ENCODE measurements around the gene MEFV. TPM values are rescaled to one million over a fixed set of nuclear protein-coding genes. Genes with fewer than 3 reads are reported as not detected.

The MEFV gene
- total RNA-seq, 2 donors from 2014 or later = 3.5 to 6.1 TPM

DNA sequence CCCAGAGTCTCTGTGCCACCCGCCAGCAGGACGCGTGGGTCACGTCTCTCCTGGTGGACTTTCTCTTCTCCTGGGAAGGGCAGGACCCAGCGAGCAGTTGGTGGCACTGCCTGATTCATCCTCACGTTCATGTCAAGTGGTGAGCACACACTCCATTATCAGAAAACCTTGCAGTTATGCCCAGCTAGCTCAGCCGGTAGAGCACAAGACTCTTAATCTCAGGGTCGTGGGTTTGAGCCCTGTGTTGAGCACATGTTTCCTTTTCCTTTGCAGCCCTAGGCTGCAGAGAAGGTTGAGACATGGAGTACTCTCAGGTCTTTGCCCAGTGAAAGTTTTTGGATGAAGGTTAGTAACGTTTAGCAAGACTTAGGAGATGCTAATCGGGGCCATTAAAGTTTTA lies 60.5 kb downstream of the MEFV start:
- no peak for DNase-seq (ENCODE audit: low spot score)
- no peaks in the 10 kb centered on the region for H3K36me3 ChIP-seq
- H3K4me1 ChIP-seq (ENCODE audit: control insufficient read depth in 1 of 2, low read depth in 2 of 2) = no peaks in the 10 kb centered on the region
- no peaks in the 10 kb centered on the region for H3K9me3 ChIP-seq
- TF ChIP-seq, protein P1, sequence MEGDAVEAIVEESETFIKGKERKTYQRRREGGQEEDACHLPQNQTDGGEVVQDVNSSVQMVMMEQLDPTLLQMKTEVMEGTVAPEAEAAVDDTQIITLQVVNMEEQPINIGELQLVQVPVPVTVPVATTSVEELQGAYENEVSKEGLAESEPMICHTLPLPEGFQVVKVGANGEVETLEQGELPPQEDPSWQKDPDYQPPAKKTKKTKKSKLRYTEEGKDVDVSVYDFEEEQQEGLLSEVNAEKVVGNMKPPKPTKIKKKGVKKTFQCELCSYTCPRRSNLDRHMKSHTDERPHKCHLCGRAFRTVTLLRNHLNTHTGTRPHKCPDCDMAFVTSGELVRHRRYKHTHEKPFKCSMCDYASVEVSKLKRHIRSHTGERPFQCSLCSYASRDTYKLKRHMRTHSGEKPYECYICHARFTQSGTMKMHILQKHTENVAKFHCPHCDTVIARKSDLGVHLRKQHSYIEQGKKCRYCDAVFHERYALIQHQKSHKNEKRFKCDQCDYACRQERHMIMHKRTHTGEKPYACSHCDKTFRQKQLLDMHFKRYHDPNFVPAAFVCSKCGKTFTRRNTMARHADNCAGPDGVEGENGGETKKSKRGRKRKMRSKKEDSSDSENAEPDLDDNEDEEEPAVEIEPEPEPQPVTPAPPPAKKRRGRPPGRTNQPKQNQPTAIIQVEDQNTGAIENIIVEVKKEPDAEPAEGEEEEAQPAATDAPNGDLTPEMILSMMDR (IDR thresholded peaks at IDR 0.05) = no peak
- no peak for ATAC-seq (ENCODE audit: insufficient number of reproducible peaks, low FRiP score, low read depth)
- peaks cover 10% of the 10 kb centered on the region for H3K27me3 ChIP-seq (replicated peaks; ENCODE audit: insufficient read depth)
- H3K27ac ChIP-seq = no peak overlapping the region
- no peak overlapping the region for H3K4me3 ChIP-seq

DNA sequence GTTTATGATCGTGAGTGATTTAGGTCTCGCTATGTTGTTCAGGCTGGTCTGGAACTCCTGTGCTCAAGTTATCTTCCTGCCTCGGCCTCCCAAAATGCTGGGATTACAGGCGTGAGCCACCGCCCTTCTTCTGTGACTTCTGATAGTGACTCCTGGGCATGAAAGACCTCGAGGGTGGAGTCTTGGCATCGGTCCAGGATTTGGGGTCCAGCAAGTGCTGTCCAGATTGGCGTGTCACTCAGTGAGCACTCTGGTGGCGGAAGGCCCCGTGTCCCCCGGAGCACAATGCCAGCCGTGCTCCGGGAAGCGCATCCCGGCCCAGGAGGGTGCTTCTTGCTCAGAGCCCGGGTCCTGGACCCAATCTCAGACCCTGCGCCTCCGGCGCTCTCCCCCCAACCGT lies 61.6 kb downstream of the MEFV start:
- Histone ChIP-seq H3K4me1 (ENCODE audit: control insufficient read depth in 1 of 2, low read depth in 2 of 2) (no peaks in the 10 kb centered on the region), H3K27me3 (replicated peaks; ENCODE audit: insufficient read depth) (peaks cover 21% of the 10 kb centered on the region), H3K36me3 (no peaks in the 10 kb centered on the region), H3K27ac (no peak overlapping the region), H3K9me3 (no peaks in the 10 kb centered on the region), H3K4me3 (no peak overlapping the region)
- TF ChIP-seq, protein P1 (IDR thresholded peaks at IDR 0.05) = no peak
- ATAC-seq (ENCODE audit: insufficient number of reproducible peaks, low FRiP score, low read depth) (no peak), DNase-seq (ENCODE audit: low spot score) (no peak)

DNA sequence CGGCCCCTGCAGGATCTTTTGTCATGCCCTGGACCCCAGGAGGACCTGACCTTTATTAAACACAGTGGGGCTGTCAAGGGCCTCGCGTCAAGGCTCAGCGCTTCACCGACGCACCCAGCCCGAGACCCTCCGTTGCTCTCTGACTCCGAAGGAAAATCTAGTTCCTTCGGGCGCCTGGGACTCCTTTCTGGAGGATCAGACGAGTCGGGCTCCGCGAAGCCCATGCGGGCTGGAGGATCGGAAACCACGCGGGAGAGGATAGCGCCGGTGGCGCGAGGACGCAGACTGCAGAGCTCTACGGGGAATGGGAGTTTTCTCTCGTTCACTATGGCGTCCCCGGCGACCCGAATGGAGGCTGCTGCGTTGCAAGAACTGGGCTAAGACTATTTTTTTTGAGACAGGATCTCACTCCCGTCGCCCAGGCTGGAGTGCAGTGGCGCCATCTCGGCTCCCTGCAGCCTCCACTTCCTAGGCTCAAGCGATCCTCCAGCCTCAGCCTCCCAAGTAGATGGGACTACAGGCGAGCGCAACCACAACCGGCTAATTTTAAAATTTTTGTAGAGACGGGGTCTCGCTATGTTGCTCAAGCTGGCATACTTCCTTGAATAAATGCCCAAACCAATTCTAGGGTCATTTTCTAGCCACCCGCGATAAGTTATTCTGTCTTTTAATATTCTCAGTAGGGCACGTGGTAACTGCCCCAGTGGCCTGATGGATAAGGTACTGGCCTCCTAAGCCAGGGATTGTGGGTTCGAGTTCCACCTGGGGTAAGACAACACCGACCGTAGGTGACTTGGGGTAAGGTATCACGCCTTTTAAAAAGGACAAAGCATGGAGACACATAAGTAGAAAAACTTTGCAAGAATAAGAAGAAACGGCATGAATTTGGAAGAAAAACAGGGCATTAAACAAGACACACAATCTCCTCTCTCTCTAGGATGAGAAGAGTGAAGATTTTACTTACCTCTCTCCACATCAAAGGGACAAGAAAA lies 62.9 kb downstream of the MEFV start:
- peaks cover 31% of the 10 kb centered on the region for H3K27me3 ChIP-seq (replicated peaks; ENCODE audit: insufficient read depth)
- ATAC-seq (ENCODE audit: insufficient number of reproducible peaks, low FRiP score, low read depth) (no peak), DNase-seq (ENCODE audit: low spot score) (no peak)
- H3K9me3 ChIP-seq = no peaks in the 10 kb centered on the region
- H3K4me3 ChIP-seq = no peak overlapping the region
- no peaks in the 10 kb centered on the region for H3K36me3 ChIP-seq
- no peak overlapping the region for H3K27ac ChIP-seq
- peaks cover 7 to 11% of the 10 kb centered on the region in 2 donors for H3K4me1 ChIP-seq (ENCODE audit: control insufficient read depth in 1 of 2, low read depth in 2 of 2)
- TF ChIP-seq, protein P1 (IDR thresholded peaks at IDR 0.05) = no peak

DNA sequence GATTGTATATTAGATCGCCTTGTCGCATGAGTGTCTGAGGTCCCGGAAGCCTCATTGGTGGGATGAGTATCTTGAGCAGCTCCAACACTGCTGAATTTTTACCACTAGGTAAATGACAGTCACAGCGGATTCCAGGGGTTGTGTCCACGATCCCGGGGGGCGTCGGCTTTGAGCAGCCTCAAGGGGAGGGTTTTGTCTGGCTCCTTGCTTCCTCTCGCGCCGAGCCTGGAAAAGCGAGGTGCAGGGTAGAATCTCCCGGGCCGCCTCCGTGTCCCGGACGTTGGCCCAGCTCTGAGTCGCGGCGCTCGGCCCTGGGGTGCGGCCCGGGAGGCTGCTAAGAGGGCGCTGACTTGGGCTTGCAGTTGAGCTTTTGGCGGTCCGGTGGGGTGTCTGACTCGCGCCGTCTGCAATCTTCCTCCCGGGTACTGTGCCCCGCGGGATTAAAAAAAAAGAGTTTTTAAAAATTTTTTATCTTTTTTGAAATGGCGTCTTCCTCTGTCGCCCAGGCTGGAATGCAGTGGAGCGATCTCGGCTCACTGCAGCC lies 63.9 kb downstream of the MEFV start:
- TF ChIP-seq, protein P1 (IDR thresholded peaks at IDR 0.05) = no peak
- Histone ChIP-seq H3K36me3 (no peaks in the 10 kb centered on the region), H3K27ac (no peak overlapping the region), H3K9me3 (no peaks in the 10 kb centered on the region), H3K27me3 (replicated peaks; ENCODE audit: insufficient read depth) (peaks cover 40% of the 10 kb centered on the region), H3K4me1 (ENCODE audit: control insufficient read depth in 1 of 2, low read depth in 2 of 2) (peaks cover 7 to 15% of the 10 kb centered on the region in 2 donors), H3K4me3 (no peak overlapping the region)
- DNase-seq (ENCODE audit: low spot score) (no peak), ATAC-seq (ENCODE audit: insufficient number of reproducible peaks, low FRiP score, low read depth) (no peak)

Other genes with a start within 250 kb of the MEFV start
- gene CLDN9, start 243.7 kb downstream of the MEFV start, total RNA-seq = 1 to 10 TPM in 1 of 2 donors, not detected in 1; 1.5 TPM
- not detected for gene CLDN6, start 238.4 kb downstream of the MEFV start, total RNA-seq
- gene TNFRSF12A, start 236.3 kb downstream of the MEFV start, total RNA-seq = 100 to 1,000 TPM; 274 to 461 TPM
- 100 to 1,000 TPM in 1 of 2 donors, 10 to 100 TPM in 1; 19.9 to 120 TPM for gene HCFC1R1, start 232.7 kb downstream of the MEFV start, total RNA-seq
- gene THOC6, start 232.6 kb downstream of the MEFV start, total RNA-seq = 10 to 100 TPM; 19.0 to 24.7 TPM
- 1 to 10 TPM in 1 of 2 donors, not detected in 1; 1.1 TPM for gene BICDL2, start 219.7 kb downstream of the MEFV start, total RNA-seq
- gene MMP25, start 210.1 kb downstream of the MEFV start, total RNA-seq = 1 to 10 TPM in 1 of 2 donors, not detected in 1; 4.2 TPM
- gene IL32, start 191.0 kb downstream of the MEFV start, total RNA-seq = 10 to 100 TPM; 42.4 to 55.4 TPM
- gene ZSCAN10, start 157.3 kb downstream of the MEFV start, total RNA-seq = not detected
- gene ZNF205, start 144.0 kb downstream of the MEFV start, total RNA-seq = 10 to 100 TPM; 16.4 to 19.4 TPM
- gene ZNF213, start 121.6 kb downstream of the MEFV start, total RNA-seq = 10 to 100 TPM in 1 of 2 donors, 1 to 10 TPM in 1; 5.9 to 16.2 TPM
- gene OR1F1, start 68.4 kb downstream of the MEFV start, total RNA-seq = not detected
- gene ZNF200, start 21.5 kb downstream of the MEFV start, total RNA-seq = 10 to 100 TPM in 1 of 2 donors, 1 to 10 TPM in 1; 1.2 to 11.1 TPM
- gene ZNF263, start 26.9 kb upstream of the MEFV start, total RNA-seq = 10 to 100 TPM; 41.4 to 59.5 TPM
- 1 to 10 TPM; 2.3 to 5.1 TPM for gene TIGD7, start 48.8 kb upstream of the MEFV start, total RNA-seq
- gene ZNF75A, start 48.9 kb upstream of the MEFV start, total RNA-seq = 10 to 100 TPM; 11.5 to 41.6 TPM
- gene OR2C1, start 99.3 kb upstream of the MEFV start, total RNA-seq = not detected
- 10 to 100 TPM; 12.5 to 15.0 TPM for gene ZSCAN32, start 144.4 kb upstream of the MEFV start, total RNA-seq
- 10 to 100 TPM in 1 of 2 donors, 1 to 10 TPM in 1; 5.4 to 16.8 TPM for gene ZNF174, start 144.6 kb upstream of the MEFV start, total RNA-seq
- gene ZNF597, start 186.9 kb upstream of the MEFV start, total RNA-seq = 1 to 10 TPM; 2.3 to 6.2 TPM
- gene NAA60, start 187.0 kb upstream of the MEFV start, total RNA-seq = 10 to 100 TPM; 25.2 to 40.6 TPM
- gene C16orf90, start 238.9 kb upstream of the MEFV start, total RNA-seq = not detected
- 10 to 100 TPM; 23.4 to 25.0 TPM for gene CLUAP1, start 244.4 kb upstream of the MEFV start, total RNA-seq